GM21576 (cell line): ENCODE results near the gene HBS1L.

ENCODE experiments used
- ATAC-seq: cut with Tn5 transposase; IDR thresholded peaks from one replicate; pipeline ENCODE4 v1.9.1; 2021; ENCODE audit warnings: mild to moderate bottlenecking, moderate library complexity; ENCODE audit not compliant: unreplicated experiment

Gene HBS1L

DNA sequence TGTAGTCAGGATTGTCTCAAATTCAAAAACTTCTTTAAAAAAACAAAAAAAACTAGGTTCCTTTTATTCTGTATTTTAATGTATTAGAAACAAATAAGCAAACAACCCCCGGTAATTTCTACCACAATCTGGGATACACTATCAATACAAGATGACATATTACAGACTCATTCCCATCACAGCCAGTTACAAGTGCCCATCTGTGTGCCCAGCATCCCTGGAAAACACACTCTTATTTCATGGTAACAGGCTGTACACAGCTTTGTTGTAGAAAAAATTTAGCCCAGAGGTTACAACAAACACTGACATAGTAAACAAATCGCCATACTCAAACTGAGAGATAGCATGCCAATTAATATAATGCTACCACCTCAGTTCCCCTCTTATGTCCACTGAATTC, 16.3 kb downstream of the HBS1L start:
- ATAC-seq, result no peak

GRCh38 chr6:135037541-135037940, 17.1 kb downstream of the HBS1L start:
- ATAC-seq, result no peak

GRCh38 chr6:135036731-135037420, 17.7 kb downstream of the HBS1L start:
- no peak for ATAC-seq

DNA sequence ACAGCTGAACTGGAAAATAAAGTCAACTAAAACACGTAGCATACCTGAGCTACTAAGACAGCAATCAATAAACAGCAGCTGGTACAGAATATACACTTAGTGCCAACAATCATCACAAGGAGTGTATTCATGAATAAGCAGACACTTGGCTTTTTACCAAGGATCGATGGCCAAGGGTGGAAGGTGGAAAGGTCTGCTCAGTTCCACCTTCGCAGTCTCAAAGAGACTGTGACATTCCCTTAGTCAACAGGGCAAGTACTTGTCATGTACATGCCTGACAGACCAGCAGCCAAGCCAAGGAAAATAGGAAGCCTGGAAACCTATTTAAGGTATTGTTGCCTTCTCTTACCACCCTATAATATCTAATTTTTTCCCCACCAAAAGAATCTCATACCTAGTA, 21.4 kb downstream of the HBS1L start:
- ATAC-seq, result no peak

DNA sequence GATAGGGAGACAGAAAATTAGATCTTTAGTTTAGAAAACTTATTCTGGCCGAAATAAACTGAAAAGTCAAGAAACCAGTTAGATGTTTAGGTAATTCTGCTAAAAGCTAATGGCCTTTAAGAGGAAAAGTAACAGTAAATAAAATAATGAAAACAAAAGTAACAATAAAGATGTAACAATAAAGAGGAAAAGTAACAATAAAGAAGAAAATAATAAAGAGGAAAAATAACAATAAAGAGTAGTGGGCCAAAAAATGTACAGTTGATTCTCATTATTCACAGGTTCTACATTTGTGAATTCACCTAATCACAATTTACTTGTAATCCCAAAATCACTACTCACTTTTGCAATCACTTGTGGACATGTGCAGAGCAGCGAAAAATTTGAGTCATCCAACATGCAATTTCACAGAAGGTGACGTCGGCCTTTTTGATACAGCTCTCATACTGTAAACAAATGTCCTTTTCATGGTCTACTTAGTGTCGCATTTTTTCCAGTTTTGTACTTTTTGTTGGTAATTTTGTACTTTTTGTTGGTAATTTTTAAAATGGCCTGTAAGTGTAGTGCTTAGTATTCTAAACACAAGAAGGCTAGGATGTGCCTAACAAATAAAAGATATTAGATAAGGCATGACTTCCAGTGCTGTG, 24.0 kb downstream of the HBS1L start:
- no peak for ATAC-seq

DNA sequence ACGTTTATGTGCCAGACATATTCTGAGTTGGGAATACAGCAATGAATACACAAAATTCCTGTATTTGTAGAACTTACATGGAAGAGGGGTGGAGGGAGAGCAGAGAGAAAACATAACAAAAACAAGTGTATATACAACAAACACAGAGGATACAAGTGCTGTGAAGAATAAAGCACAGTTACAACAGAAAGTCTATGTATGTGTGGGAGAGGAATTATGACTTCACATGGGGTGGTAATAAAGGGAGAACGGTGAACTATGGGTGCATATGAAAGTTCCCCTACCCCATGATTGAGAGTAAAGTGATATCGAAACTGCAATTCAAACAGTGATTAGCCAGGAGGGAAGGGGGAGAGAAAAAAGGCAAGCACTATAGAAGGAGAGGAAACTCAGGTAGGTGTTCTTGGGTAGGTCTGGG, 24.6 kb downstream of the HBS1L start:
- peak; percentile 96 for ATAC-seq

- no peak for ATAC-seq
Observed at GRCh38 chr6:135025775-135026174, 28.8 kb downstream of the HBS1L start.

GRCh38 chr6:135025175-135025574, 29.4 kb downstream of the HBS1L start:
- ATAC-seq, result no peak

GRCh38 chr6:135022050-135022697, 32.4 kb downstream of the HBS1L start:
- ATAC-seq, result no peak

DNA sequence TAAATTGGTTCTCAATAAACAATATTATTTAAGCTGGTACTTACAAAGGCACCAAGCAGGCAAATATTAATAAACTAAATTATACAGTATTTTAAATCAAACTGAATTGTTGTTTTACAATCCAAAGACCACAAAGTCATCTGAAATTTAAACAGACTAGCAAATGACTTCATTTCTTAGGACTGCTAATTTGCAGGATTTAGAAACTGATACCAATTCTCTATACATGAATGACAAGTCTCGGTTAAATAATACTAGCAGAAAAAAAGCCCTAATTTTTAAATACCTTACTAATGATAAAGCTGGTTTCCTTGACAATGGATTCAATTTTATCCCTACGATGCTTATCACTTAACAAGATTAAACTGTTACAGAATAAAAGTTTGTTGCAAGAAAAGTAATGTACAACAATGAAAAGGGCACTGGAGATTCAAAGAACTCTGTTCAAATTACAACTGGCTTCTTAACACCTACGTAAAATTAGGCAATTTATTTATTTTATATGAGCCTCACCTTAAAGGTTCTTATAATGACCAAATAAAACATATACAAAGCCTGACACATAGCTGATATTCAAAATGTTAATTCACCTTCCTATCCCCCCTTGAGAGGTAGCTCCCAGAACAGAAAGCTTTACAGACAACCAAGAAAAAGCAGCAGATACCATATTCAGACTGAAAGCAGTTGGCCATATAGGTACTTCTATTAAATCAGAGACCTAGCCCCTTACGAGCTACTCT, 33.1 kb downstream of the HBS1L start:
- no peak for ATAC-seq

- ATAC-seq, result no peak
Observed at GRCh38 chr6:135018941-135019340, 35.7 kb downstream of the HBS1L start.

GRCh38 chr6:135018052-135018451, 36.6 kb downstream of the HBS1L start:
- no peak for ATAC-seq

GRCh38 chr6:135014353-135014832, 40.2 kb downstream of the HBS1L start:
- ATAC-seq, result peak; percentile 93

GRCh38 chr6:135013211-135013610, 41.4 kb downstream of the HBS1L start:
- ATAC-seq, result no peak

DNA sequence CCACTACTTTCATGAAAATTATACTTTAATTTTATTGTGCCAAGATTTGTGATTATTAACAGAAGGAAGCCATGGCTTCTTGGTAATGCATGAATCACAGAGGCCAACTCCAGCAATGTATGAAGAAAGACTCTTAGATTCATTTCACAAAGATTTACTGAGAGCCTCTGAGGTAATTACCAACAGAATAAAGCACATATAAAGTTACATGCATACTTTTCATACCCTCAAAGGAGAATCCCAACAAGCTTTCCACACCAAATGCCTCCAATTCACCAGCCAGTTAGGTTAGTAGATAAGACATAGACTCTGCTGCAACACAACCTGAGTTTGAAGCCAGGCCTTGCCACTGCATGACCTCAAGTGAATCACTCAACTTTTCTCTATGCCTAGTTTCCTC, 41.9 kb downstream of the HBS1L start:
- no peak for ATAC-seq

- no peak for ATAC-seq
Observed at GRCh38 chr6:135012349-135012748, 42.3 kb downstream of the HBS1L start.

DNA sequence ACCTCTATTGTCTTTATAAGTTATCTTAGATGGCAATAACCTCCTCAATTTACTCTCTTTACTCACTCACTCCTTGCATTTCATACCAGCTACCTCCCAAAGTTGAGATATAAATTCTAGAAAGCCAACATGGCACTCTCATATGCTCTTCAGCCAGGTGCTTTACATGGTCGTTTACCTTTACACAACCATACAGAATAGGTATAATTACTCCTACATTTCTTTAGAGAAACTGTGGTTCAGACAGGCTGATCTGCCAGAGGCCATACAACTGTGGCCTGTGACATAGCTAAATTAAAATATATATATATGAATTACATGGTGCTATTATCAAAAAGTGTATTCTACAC, 45.7 kb downstream of the HBS1L start:
- ATAC-seq, result peak; percentile 26

DNA sequence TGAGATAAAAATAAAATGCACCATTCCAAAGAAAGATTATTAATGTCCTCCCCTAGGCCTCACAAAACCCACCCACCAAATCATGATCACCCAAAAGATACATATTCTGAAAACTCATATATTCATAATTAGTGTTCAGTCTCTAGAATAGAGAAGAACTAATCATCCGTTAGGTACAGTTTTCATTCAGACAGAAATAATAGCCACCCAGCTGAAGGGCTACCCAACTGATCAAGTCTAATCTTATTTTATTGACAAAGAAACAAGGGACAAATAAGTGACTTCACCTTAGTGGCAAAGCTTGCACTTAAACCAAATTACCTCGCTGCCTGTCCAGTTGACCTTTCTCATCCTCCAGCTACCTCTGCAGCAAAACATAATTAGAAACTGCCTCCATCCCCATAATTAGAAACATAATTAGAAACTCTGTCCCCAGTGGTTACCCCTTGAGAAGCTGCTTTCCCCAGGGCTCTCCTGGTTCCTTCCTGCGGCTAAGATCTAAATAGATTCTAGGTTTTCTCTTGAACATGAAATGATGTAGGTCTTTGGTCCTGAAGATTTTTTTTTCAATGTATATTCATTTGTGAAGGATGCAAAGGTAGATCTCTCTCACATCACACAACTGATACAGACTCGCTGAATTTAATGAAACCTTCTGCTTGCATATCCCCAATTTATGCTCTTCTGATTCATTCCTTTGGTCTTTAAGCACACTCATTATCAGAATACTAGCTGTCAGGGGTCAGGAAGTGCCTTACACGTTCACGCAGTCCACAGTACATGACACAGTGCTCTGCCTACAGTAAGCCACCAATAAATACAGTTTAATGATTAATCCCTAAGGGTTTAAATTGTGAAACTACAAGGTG, 46.3 kb downstream of the HBS1L start:
- peak; percentile 83 for ATAC-seq

DNA sequence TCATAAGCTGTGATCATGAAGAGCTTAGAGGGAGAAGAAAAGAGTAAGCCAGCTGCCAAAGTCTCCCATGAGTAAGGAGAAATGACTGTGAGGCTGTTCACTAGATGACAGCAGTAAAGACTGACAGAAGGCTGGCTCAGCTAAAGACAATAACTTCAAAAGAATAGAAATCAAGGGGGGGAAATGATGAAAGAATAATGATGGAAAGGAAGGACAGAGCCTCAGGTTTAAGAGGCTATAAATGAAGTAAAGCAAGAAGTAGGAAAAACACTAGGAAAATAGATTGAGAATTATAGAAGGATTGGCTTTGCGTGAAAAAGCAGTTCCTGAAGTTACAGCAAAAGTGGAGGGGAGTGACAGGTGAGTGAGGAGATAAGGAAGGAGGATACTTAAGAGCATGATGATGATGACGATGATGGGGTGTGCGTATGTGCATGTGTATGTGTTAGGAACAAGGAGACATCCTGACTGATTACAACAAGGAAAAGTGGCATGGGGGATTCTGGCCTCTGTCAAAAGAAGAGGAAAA, 48.2 kb downstream of the HBS1L start:
- ATAC-seq, result no peak

- no peak for ATAC-seq
Observed at GRCh38 chr6:135004399-135004798, 50.2 kb downstream of the HBS1L start.
